HL-60 (cell line): ENCODE measurements around the gene DRC3.
A peak's percentile ranks its signal among the peaks of the same experiment; 100 is the strongest.

ENCODE experiments used
- DNase-seq, 2 experiments: peaks; one replicate each; pipeline ENCODE4 v3.0.0-alpha.2; 2010 to 2020; ENCODE audit warnings: low read depth in 1 of 2, low spot score in 1 of 2
- H3K27ac ChIP-seq: fragments of 250-450 bp; sonication (Bioruptor Pico); replicated peaks from 2 replicates; pipeline ENCODE4 v1.5.1; 2020; ENCODE audit warnings: mild to moderate bottlenecking, moderate library complexity
- H3K27me3 ChIP-seq: fragments of 250-450 bp; sonication (Bioruptor Pico); 2 replicates; pipeline ENCODE4 v1.5.1; 2021; ENCODE audit warnings: mild to moderate bottlenecking, moderate library complexity; ENCODE audit not compliant: insufficient read depth, poor library complexity, severe bottlenecking
- H3K4me3 ChIP-seq: replicated peaks from 2 replicates; pipeline ENCODE4 v1.5.1; 2011; ENCODE audit warnings: mild to moderate bottlenecking, control low read depth, low read length; ENCODE audit not compliant: insufficient read depth
- CTCF ChIP-seq: IDR thresholded peaks from one replicate; pipeline ENCODE4 v1.5.1; 2011; ENCODE audit warnings: low read length, control low read depth, inconsistent platforms; ENCODE audit not compliant: insufficient read depth
- GABPA ChIP-seq: IDR thresholded peaks from 2 replicates; pipeline ENCODE4 v1.6.1; 2012; ENCODE audit warnings: low read depth
- POLR2AphosphoS5 ChIP-seq: IDR thresholded peaks from 2 replicates; pipeline ENCODE4 v1.6.1; 2012; ENCODE audit warnings: low read depth
- SPI1 ChIP-seq: IDR thresholded peaks from 2 replicates; pipeline ENCODE4 v1.6.1; 2012; ENCODE audit warnings: low read depth, mild to moderate bottlenecking, borderline replicate concordance
- TF ChIP-seq, protein P1 (sequence below): IDR thresholded peaks from 2 replicates; pipeline ENCODE4 v1.6.1; 2012; ENCODE audit warnings: low read depth; ENCODE audit not compliant: insufficient replicate concordance

The DRC3 gene

DNA sequence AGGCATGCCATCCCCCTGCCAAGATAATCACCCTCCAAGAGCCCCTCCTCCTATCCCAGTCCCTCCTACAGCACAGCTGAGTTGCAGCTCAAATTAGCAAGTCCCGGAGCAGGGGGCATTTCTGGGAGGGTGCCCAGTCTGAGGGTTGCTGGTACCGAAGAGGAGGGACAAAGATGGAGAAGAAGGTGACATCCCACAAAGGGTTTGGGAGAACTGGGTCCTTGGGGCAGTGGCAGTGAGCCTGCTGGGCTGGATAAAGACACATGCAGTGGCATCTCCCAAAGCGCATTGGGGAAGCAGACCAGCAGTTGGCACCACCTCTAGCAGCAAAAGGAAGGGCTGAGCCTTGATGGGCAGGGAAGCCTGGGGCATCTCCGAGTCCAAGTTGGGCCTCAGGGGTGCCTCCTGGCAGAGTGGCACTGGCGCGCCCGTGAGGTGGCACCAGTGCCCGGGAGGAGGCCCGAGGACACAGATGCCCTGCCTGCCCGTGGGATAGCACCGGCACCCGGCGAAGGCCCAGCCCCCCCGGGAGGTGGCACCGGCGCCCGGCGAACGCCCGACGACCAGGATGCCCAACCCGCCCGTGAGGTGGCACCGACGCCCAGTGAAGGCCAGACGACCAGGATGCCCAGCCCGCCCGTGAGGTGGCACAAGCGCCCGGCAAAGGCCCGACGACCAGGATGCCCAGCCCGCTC lies 1.1 kb upstream of the DRC3 start:
- Histone ChIP-seq H3K27ac (peak overlapping the region; percentile 65; the same call in 1 of the 2 replicates), H3K4me3 (peak overlapping the region; percentile 67), H3K27me3 (no peaks in the 10 kb centered on the region)

GRCh38 chr17:17972952-17973254 lies 241 bp downstream of the DRC3 start:
- H3K27me3 ChIP-seq = no peaks in the 10 kb centered on the region
- peak overlapping the region; percentile 26 for H3K4me3 ChIP-seq
- TF ChIP-seq SPI1 (no peak), GABPA (no peak), CTCF (no peak), POLR2AphosphoS5 (no peak)
- TF ChIP-seq, protein P1, sequence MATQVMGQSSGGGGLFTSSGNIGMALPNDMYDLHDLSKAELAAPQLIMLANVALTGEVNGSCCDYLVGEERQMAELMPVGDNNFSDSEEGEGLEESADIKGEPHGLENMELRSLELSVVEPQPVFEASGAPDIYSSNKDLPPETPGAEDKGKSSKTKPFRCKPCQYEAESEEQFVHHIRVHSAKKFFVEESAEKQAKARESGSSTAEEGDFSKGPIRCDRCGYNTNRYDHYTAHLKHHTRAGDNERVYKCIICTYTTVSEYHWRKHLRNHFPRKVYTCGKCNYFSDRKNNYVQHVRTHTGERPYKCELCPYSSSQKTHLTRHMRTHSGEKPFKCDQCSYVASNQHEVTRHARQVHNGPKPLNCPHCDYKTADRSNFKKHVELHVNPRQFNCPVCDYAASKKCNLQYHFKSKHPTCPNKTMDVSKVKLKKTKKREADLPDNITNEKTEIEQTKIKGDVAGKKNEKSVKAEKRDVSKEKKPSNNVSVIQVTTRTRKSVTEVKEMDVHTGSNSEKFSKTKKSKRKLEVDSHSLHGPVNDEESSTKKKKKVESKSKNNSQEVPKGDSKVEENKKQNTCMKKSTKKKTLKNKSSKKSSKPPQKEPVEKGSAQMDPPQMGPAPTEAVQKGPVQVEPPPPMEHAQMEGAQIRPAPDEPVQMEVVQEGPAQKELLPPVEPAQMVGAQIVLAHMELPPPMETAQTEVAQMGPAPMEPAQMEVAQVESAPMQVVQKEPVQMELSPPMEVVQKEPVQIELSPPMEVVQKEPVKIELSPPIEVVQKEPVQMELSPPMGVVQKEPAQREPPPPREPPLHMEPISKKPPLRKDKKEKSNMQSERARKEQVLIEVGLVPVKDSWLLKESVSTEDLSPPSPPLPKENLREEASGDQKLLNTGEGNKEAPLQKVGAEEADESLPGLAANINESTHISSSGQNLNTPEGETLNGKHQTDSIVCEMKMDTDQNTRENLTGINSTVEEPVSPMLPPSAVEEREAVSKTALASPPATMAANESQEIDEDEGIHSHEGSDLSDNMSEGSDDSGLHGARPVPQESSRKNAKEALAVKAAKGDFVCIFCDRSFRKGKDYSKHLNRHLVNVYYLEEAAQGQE = no peak
- H3K27ac ChIP-seq = peak overlapping the region; percentile 53
- no peak for DNase-seq

More for the DNA sequence above, 1.1 kb upstream of the DRC3 start:
- TF ChIP-seq POLR2AphosphoS5 (no peak), SPI1 (no peak), CTCF (no peak), GABPA (no peak)
- TF ChIP-seq, protein P1 = no peak
- peak; percentile 3 to 4 for DNase-seq

GRCh38 chr17:17975436-17975835 lies 2.8 kb downstream of the DRC3 start:
- no peak for TF ChIP-seq CTCF
- TF ChIP-seq SPI1 = no peak
- peak; percentile 13 to 56 for DNase-seq
- Histone ChIP-seq H3K4me3 (no peak overlapping the region), H3K27me3 (no peaks in the 10 kb centered on the region), H3K27ac (no peak overlapping the region)
